ENCODE results near the gene BTBD16.

Gene BTBD16

GRCh38 chr10:122287570-122287969 is 16.5 kb downstream of the BTBD16 start:
- no peak for TF ChIP-seq CTCF (IDR thresholded peaks at IDR 0.05)

GRCh38 chr10:122288262-122288661 is 17.2 kb downstream of the BTBD16 start:
- TF ChIP-seq CTCF (IDR thresholded peaks at IDR 0.05): no peak

GRCh38 chr10:122288917-122289316 is 17.8 kb downstream of the BTBD16 start:
- no peak for TF ChIP-seq CTCF (IDR thresholded peaks at IDR 0.05)

- no peak for TF ChIP-seq CTCF (IDR thresholded peaks at IDR 0.05)
Measured at GRCh38 chr10:122290334-122290733, 19.2 kb downstream of the BTBD16 start.

GRCh38 chr10:122290833-122291532 is 19.9 kb downstream of the BTBD16 start:
- TF ChIP-seq CTCF (IDR thresholded peaks at IDR 0.05): no peak

- TF ChIP-seq CTCF (IDR thresholded peaks at IDR 0.05): no peak
Measured at GRCh38 chr10:122291739-122292138, 20.6 kb downstream of the BTBD16 start.

- no peak for TF ChIP-seq CTCF (IDR thresholded peaks at IDR 0.05)
Measured at GRCh38 chr10:122292376-122292775, 21.3 kb downstream of the BTBD16 start.
